ENCODE measurements around the gene OPN3.

Gene OPN3

DNA sequence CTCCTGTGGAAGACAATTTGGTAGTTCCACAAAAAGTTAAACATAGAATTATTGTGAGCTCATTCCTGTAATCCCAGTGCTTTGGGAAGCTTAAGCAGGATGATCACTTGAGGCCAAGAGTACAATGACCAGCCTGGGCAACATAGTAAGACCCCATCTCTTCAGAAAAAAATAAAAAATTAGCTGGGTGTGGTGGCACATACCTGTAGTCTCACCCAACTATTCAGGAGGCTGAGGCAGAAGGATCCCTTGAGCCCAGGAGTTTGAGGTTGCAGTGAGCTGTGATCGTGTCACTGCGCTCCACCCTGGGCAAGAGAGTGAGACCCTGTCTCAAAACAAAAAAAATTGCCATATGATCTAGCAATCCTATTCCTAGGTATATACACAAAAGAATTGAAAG lies 4.1 kb upstream of the OPN3 start:
- TF ChIP-seq TAF1 (IDR thresholded peaks at IDR 0.05; ENCODE audit: low read depth) (no peak), EGR1 (IDR thresholded peaks at IDR 0.05) (no peak), YY1 (IDR thresholded peaks at IDR 0.05; ENCODE audit: low read depth) (no peak), EP300 (IDR thresholded peaks at IDR 0.05; ENCODE audit: borderline replicate concordance) (no peak), NFIC (IDR thresholded peaks at IDR 0.05) (no peak), RAD21 (IDR thresholded peaks at IDR 0.05; ENCODE audit: low read depth) (no peak), CEBPB (IDR thresholded peaks at IDR 0.05) (no peak), FOXM1 (IDR thresholded peaks at IDR 0.05; ENCODE audit: borderline replicate concordance, low read depth) (no peak), TCF12 (IDR thresholded peaks at IDR 0.05; ENCODE audit: low read depth) (no peak), TEAD4 (IDR thresholded peaks at IDR 0.05) (no peak), CREB1 (IDR thresholded peaks at IDR 0.05; ENCODE audit: low read depth) (no peak), ZBTB7A (IDR thresholded peaks at IDR 0.05; ENCODE audit: low read depth) (no peak)
- TF ChIP-seq, protein P1, sequence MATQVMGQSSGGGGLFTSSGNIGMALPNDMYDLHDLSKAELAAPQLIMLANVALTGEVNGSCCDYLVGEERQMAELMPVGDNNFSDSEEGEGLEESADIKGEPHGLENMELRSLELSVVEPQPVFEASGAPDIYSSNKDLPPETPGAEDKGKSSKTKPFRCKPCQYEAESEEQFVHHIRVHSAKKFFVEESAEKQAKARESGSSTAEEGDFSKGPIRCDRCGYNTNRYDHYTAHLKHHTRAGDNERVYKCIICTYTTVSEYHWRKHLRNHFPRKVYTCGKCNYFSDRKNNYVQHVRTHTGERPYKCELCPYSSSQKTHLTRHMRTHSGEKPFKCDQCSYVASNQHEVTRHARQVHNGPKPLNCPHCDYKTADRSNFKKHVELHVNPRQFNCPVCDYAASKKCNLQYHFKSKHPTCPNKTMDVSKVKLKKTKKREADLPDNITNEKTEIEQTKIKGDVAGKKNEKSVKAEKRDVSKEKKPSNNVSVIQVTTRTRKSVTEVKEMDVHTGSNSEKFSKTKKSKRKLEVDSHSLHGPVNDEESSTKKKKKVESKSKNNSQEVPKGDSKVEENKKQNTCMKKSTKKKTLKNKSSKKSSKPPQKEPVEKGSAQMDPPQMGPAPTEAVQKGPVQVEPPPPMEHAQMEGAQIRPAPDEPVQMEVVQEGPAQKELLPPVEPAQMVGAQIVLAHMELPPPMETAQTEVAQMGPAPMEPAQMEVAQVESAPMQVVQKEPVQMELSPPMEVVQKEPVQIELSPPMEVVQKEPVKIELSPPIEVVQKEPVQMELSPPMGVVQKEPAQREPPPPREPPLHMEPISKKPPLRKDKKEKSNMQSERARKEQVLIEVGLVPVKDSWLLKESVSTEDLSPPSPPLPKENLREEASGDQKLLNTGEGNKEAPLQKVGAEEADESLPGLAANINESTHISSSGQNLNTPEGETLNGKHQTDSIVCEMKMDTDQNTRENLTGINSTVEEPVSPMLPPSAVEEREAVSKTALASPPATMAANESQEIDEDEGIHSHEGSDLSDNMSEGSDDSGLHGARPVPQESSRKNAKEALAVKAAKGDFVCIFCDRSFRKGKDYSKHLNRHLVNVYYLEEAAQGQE (IDR thresholded peaks at IDR 0.05; ENCODE audit: low read depth) = no peak
- TF ChIP-seq, protein P2, sequence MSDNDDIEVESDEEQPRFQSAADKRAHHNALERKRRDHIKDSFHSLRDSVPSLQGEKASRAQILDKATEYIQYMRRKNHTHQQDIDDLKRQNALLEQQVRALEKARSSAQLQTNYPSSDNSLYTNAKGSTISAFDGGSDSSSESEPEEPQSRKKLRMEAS (IDR thresholded peaks at IDR 0.05) = no peak
- TF ChIP-seq, protein P3, sequence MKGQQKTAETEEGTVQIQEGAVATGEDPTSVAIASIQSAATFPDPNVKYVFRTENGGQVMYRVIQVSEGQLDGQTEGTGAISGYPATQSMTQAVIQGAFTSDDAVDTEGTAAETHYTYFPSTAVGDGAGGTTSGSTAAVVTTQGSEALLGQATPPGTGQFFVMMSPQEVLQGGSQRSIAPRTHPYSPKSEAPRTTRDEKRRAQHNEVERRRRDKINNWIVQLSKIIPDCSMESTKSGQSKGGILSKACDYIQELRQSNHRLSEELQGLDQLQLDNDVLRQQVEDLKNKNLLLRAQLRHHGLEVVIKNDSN (IDR thresholded peaks at IDR 0.05) = no peak

DNA sequence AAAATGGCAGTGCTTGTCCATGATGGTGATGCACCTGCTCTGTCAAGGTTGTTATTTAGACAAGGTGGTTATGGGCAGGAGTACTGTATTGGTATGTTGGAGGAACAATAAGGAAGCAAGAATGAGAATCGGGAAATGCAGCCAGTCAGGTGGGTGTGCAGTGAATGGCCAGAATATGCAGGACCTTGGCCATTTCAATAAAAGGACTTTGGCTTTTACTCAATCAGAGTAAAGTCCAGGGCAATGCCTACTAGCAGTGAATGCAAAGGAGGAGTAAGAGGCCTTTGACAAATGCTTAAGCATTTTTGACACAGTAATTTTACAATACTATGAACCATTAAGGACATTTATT lies 2.4 kb upstream of the OPN3 start:
- TF ChIP-seq FOXM1 (IDR thresholded peaks at IDR 0.05; ENCODE audit: borderline replicate concordance, low read depth) (no peak), TAF1 (IDR thresholded peaks at IDR 0.05; ENCODE audit: low read depth) (no peak), CREB1 (IDR thresholded peaks at IDR 0.05; ENCODE audit: low read depth) (no peak), TCF12 (IDR thresholded peaks at IDR 0.05; ENCODE audit: low read depth) (no peak), YY1 (IDR thresholded peaks at IDR 0.05; ENCODE audit: low read depth) (no peak), EP300 (IDR thresholded peaks at IDR 0.05; ENCODE audit: borderline replicate concordance) (no peak), RAD21 (IDR thresholded peaks at IDR 0.05; ENCODE audit: low read depth) (no peak), CEBPB (IDR thresholded peaks at IDR 0.05) (no peak), ZBTB7A (IDR thresholded peaks at IDR 0.05; ENCODE audit: low read depth) (no peak)
- TF ChIP-seq, protein P1 (IDR thresholded peaks at IDR 0.05; ENCODE audit: low read depth) = no peak
- TF ChIP-seq, protein P2 (IDR thresholded peaks at IDR 0.05) = no peak

DNA sequence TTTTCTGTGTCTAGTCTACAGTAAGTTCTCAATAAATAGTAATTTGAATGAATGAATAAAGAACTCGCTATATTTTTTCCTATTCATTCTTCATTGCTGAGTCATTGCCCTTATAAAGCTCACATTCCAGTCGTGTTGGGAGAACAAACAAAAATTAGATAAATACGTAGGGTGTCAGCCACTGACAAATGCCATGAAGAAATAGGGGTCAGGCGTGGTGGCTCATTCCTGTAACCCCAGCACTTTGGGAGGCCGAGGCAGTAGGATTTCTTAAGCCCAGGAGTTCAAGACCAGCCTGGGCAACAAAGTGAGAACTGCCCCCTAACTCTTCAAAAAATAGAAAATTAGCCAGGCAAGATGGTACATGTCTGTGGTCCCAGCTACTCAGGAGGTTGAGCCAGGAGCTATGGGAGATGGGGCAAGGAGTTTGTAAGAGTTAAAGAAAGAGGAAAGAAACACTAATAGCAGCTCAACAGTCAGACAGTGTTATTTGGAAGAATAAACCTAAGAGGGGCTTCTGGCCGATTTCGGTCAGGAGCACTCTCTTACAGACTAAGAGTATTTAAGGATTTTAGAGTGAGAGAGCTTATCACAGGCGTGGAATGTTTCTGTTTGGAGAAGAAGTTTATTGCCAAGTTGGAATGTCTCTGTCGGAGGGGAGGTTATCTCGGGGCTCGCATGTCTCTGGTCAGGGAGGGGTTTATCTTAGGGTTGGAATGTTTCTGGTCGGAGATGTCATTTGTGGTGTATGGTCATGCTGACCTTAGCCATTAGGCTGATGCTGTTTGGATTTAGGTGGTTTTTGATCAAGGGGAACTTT lies 1.8 kb upstream of the OPN3 start:
- TF ChIP-seq, protein P1 (IDR thresholded peaks at IDR 0.05; ENCODE audit: low read depth) = no peak
- TF ChIP-seq TAF1 (IDR thresholded peaks at IDR 0.05; ENCODE audit: low read depth) (no peak), EGR1 (IDR thresholded peaks at IDR 0.05) (no peak), YY1 (IDR thresholded peaks at IDR 0.05; ENCODE audit: low read depth) (no peak), TEAD4 (IDR thresholded peaks at IDR 0.05) (no peak), ZBTB7A (IDR thresholded peaks at IDR 0.05; ENCODE audit: low read depth) (no peak), RAD21 (IDR thresholded peaks at IDR 0.05; ENCODE audit: low read depth) (no peak), NFIC (IDR thresholded peaks at IDR 0.05) (no peak), CREB1 (IDR thresholded peaks at IDR 0.05; ENCODE audit: low read depth) (no peak), EP300 (IDR thresholded peaks at IDR 0.05; ENCODE audit: borderline replicate concordance) (no peak), TCF12 (IDR thresholded peaks at IDR 0.05; ENCODE audit: low read depth) (no peak), FOXM1 (IDR thresholded peaks at IDR 0.05; ENCODE audit: borderline replicate concordance, low read depth) (no peak), CEBPB (IDR thresholded peaks at IDR 0.05) (no peak)
- TF ChIP-seq, protein P3 (IDR thresholded peaks at IDR 0.05) = no peak
- TF ChIP-seq, protein P2 (IDR thresholded peaks at IDR 0.05) = no peak
